HL-60/S4 (cell line): ENCODE measurements around the gene HOXA3.

Source experiments
- in situ Hi-C: fragments of 300-500 bp; cut with MboI; formaldehyde crosslinking; loops from 2 replicates; pipeline ENCODE4 v1.14.3; 2022; ENCODE audit warnings: low sequenced_read_pairs

Gene HOXA3

GRCh38 chr7:27151931-27152815 is at the start of gene HOXA3:
HOXA3 (minus strand) TSS chr7:27152583; CDS start chr7:27110640, 41,943 bp downstream.
- in situ Hi-C loops, result loop anchor here (25.0 kb wide), 1 partner anchor 790 kb away; no protein-coding TSS in a partner anchor

DNA sequence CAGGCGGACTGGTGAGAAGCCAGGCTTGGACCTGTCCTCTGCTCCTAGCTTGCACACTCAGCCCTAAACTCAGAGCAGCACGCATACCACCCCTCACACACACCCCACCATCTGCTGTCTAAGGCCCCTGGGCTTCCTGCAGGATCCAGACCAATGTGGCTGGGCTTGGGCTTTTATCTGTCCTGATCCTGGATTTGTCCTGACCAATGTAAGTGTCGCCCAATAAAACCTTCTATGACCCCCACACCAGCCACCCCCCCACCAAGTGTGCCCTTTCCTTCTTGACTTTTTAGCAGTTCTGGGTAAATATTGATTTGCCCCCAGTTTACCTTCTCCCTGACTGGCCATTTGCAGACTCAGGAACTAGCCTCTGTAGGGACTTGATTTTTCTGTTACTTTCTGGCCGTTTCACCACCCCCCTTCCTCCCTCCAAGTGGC is 49.2 kb upstream of the HOXA3 start:
- in situ Hi-C loops, result loop anchor here (10.0 to 25.0 kb wide), 4 partner anchors 373 to 886 kb away; no protein-coding TSS in a partner anchor

- in situ Hi-C loops, result loop anchor here (10.0 to 25.0 kb wide), 4 partner anchors 374 to 886 kb away; no protein-coding TSS in a partner anchor
Measured at GRCh38 chr7:27200761-27201579, 48.6 kb upstream of the HOXA3 start.

DNA sequence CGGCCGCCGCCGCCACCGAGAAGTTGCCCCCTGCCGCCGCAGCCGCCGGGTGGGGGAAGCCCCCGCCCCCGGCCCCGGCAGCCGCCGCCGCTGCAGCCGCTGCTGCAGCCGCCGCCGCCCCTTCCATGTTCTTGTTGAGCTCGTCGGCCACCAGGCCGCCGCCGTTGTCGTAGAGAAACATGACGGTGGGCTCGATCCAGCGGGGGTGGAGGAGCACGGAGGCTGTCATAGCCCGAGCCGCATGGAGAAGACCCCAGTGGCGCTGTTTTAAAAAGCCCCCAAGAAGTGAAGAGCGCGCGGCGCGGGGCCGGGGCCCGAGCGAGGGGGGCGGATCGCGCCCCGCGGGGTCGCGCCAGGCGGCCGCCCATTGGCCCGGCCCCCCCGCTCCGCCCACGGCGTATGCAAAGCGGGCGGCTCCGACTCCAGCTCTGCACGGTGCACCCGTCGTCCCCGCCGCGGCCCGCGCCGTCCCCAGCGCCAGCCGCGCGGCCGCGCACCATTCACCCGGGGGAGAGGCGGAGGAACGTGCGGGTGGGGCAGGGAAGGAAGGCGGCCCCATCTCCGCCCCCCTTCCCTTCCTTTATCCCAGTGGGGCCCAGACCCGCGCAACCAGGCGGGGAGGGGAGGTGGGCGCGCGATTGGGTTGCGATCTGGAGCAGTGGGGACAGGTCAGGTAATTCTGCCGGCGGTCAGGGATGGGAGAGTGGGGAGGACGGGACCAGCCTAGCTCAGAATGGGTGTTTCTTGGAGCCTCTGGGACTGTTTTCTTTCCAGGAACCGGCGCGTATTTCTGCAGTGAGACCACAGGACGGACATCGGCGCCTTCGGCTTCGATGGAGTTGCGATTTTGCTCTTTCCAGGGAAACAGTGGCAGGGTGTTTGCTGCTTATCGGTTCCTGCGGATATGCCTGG is 47.7 kb upstream of the HOXA3 start, which contains the start of gene HOXA13:
TSS of gene HOXA13 (minus strand) at position 243 of the 912 bp plus-strand sequence. CDS start at position 229, 14 bp downstream.
- in situ Hi-C loops, result loop anchor here (10.0 to 25.0 kb wide), 4 partner anchors 375 to 887 kb away; no protein-coding TSS in a partner anchor

DNA sequence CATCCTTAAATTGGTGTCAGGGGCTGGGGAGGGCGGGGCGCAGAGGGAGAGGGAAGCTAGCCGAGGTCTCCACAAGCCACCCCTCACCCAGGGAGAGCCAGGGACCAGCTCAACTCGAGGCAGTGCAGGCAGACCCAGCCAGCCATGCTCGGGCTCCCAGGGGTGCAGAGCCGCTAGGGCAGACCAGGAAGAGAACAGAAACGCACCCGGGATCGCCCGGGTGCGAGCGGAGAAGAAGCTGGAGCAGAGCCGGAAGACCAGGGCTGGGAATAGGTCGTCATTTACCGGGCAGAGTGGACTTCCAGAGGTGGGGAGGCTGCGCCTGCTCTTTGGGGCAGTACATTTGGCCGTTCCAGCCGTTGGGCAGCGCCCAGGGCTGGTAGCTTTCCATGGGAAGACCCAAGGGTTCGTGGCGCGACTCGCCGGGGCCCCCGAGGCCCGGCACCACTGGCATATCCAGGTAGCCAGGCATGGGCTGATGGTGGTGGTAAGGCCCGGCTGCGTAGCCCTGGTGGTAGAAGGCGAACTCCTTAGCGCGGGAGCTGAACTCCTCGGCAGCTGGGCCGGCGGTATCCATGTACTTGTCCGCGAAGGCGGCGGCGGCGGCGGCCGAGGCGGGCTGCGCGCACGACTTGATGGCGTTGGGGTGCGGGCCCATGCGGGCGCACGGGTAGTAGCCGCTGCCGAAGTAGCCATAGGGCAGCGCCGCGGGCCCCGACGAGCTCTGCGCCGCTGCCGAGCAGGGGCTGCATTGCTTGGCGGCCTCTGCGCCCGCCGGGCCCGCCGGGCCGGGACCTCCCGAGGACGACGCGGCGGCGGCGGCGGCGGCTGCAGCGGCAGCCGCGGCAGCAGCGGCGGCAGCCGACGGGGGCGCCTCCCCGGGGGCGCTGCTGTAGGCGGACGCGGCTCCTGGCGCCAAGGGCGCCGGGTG is 46.8 kb upstream of the HOXA3 start:
- in situ Hi-C loops, result no loop called here

DNA sequence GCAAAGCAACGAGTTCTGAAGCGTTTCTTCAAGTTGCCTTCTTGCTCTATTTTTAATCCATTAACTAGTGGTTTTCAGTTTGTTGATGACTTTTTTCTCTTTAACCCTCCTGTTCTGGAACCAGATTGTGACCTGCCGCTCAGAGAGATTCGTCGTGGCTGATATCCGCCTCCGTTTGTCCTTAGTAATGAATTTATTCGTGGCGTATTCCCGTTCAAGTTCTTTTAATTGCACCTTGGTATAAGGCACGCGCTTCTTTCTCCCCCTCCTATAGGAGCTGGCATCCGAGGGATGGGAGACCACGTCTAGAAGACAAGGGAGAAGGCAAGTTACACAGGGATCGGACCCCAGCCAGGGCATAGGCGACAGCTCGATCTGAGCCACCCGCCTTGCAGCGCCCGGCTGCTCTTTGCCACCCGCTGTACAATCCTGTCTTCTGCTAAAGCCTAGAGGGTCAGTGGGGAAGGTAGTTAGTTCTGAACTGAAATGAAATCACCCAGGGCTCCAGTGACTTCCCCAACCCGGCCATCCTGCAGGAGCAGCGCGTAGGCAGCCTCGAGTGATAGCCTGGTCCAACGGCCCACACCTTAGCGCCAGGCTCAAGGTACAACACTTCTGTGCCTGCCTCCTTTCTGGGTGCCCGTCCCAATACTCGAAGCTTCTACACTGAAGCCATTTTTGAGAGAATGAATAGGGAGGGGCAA is 45.9 kb upstream of the HOXA3 start:
- in situ Hi-C loops, result no loop called here

DNA sequence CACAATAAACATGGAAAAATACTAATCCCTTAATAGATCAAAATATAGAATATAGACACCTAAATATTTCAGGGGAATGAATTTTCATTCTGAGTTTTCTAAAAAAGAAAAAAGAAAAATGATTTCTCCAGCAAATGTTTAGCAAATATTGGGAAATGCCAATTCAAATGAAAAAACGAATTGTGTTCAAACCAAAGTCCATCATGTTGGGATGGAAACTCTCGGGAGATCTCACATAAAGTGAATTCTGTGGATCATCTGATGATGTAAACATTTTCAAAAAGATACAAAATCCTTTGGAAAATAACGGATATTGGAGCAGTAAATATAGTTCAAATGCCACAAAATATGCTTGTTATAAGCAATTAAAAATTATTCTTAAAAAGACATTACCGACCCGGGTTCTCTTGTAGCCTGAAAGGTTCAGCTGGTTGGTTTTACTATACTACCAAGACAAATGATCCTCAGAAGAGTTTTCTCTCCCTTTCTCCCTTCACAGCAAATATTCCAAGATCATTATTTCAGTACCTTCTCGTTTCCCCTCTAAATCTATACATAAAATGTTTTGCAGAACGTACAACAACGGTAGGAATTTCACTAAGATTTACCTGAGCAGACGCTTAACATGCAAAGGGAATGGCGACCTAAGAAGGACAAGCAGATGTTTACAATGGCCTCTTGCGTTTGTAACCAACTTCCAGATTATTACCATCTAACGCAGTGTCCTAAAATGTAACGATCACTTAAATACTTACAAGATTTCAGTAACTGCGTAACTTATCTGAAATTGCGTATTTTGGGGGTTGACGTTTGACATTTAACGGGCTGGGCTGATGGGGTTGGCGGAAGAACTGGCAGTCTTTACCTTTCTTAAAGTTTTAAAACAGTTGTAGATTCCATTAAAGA is 45.0 kb upstream of the HOXA3 start:
- in situ Hi-C loops, result no loop called here

- in situ Hi-C loops, result no loop called here
Measured at GRCh38 chr7:27196287-27196767, 43.9 kb upstream of the HOXA3 start.

DNA sequence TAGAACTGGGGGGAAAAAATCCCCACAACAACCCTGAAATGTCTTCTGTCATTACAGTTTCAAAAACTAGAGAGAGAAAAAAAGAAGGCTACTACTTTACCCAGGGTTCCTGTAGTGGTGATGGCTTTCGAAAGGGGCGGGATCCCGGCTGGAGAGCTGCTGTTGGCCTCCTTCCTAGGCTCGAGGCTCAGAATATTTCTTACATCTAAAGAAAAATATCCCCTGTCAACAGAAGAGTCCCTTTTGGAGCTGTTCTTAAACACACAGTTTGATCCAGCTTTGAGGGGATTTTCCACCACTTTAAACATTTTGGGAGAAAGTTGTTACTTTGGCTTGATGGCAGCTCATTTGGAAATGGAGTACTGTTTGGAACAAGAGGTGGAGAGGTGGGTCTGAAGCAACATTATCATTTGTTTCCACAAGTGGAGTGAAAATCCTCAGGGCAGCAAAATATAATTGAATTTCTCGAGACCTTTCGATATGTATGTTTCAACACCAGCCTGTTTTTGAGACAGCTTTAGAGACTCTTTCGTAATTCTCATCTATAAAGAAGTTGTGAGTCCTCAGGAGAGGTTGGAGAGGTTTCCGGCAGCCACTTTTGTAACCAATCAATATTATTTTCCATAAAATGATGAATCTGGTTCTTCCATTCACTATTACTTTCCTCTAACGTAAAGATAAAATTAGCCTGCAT is 42.5 kb upstream of the HOXA3 start:
- in situ Hi-C loops, result no loop called here

- in situ Hi-C loops, result no loop called here
Measured at GRCh38 chr7:27194002-27194352, 41.6 kb upstream of the HOXA3 start.

DNA sequence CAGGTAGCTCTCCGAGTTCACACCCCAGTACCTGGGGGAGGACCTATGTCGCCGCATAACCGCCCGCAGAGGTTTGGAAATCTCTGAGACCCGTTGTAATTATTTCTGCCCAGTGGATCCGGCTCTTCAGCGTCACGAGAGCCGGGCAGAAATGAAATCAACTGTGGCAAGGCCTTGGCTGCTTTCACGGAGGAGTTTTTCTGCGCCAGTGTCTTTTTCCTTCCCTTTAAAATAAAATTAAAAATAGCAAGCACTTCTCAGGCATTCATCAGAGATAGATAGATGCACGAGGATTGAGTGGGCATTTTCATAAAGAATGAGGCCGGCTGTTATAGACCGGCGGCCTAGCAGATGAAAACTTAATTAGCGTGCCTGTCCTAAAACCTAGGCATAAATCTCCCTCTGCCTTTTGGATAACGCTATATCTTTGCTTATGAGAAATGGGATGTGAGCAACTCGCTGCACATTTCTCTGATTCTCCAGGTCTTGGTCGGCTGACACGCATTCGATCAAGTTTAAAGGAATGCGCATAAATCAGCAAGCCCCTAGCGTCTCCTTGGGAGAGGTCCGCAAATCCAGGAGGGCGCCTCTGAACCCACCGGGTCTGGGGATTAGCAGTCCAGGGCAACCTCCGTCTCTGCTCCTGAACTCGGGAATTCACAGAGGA is 41.1 kb upstream of the HOXA3 start:
- in situ Hi-C loops, result no loop called here

DNA sequence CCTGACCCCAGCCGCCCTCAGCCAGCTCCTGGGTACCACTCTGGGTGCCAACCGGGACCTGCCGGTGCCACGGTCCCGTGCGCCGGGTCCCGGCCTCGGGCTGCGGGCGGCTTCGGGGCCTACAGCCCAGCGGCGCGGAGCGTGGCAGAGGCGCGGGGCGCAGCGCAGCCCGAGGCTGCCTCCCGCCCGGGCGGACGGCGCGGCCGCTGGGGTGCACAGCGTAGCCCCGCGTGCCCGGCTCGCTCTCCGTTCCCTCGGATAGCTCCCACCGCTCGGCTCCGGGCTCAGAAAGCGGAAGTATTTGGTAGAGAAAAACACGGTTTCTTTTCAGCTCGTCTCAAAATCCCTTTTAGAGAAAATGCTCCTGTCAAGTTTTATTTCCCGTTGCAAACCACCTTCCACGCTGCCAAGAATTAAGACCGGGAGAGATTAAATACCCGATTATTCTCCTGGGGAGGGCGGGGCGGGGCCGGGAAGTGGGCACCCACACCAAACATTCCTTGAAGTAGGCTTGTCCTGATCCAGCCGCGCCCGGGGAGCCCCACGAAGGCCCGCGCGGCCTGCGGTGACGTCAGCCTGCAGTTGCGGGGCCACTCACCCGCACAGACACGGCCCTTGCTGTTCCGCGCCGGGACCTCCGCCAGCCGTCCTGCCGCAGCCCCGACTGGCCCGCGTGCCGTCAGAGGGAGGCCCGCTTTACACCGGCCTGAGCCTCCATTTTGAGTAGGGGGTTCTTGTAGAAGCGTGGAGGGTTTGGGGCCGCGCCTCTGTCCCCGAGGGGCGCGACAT is 40.4 kb upstream of the HOXA3 start:
- in situ Hi-C loops, result no loop called here

DNA sequence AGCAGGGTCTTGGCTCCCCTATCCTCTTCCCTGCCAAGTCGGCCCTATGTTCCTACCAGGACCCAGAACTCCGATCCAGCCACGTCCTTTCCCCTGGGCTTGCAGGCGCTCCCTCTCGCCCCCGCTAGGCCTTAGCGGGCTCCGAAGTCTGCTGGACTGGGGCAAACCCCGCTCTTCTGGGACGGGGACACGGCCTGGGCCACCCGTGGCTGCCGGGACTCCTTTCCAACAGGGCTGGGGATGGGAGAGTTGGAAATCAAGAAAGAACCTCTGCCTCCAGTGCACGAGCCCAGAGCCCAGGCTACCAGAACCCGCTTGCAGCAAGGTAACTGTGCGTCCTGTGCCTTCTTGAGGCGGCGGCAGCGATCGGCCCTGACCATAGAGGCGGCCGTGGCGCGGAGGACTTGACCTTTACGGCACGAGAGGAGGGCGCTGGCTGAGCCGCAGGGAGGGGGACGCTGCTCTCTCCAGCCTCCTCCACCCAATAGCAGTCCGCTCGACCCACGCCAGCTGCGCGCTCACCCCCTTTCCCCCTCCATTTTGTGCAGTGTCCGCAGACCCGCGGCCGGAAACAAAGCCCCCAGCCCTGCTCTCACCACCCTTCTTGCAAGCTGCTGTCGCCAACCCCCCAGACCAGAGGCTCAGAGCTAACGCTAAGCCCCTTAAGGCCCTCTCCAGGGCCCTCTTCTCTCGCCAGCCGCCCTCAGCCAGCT is 39.6 kb upstream of the HOXA3 start:
- in situ Hi-C loops, result no loop called here

DNA sequence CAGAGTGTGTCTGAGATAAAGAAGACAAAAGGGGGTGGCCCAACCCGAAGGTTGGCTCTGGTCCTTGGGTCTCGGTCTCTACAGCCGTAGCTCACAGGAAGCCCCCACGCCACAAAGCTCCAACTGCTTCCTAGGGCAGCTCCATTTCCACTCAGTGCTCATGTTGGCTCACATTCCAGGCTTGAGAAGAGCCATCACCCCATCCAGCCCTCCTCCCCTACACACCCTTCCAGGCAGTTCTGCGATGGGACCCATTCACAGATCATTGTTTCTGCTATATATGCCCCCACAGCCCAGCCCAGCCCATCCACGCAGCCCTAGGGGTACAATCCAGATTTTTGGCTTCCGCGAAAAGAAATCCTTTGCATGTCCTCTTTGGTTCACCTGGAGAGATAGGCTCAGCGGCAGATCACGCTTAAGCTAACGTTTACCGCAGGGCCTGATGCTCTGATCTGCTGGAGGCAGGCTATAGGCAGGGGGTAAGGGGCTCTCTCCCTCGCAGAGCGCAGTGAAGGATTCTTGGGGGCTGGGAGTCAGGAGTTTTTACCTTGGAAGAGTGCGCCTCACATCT is 38.9 kb upstream of the HOXA3 start:
- in situ Hi-C loops, result no loop called here
